Suprapubic skin (tissue), 4 donors: ENCODE measurements around the gene TNFSF4. TPM values are rescaled to one million over a fixed set of nuclear protein-coding genes. Genes with fewer than 3 reads are reported as not detected.
"Not testable (repeated sequence)": the region's sequence is repeated elsewhere in the genome, so short reads cannot be mapped to it uniquely, and the experiment has no call there.

Experiments used
- DNase-seq, 2 donors: peaks; one replicate each; pipeline ENCODE4 v3.0.0-alpha.2; 2019; ENCODE audit warnings: low spot score in 2 of 2
- H3K27ac ChIP-seq: fragments of 200-600 bp; sonication (generic); one replicate; pipeline ENCODE4 v1.5.1; 2019
- H3K27me3 ChIP-seq: fragments of 200-600 bp; sonication (generic); one replicate; pipeline ENCODE4 v1.5.1; 2019
- H3K36me3 ChIP-seq: fragments of 200-600 bp; sonication (generic); one replicate; pipeline ENCODE4 v1.5.1; 2019
- H3K4me1 ChIP-seq: fragments of 200-600 bp; sonication (generic); one replicate; pipeline ENCODE4 v1.5.1; 2019
- H3K4me3 ChIP-seq: fragments of 200-600 bp; sonication (generic); one replicate; pipeline ENCODE4 v1.5.1; 2019; ENCODE audit warnings: mild to moderate bottlenecking
- H3K9me3 ChIP-seq: fragments of 200-600 bp; sonication (generic); one replicate; pipeline ENCODE4 v1.5.1; 2019
- EP300 ChIP-seq: sonication (generic); formaldehyde crosslinking; IDR thresholded peaks from one replicate; pipeline ENCODE4 v1.6.1; 2017; ENCODE audit warnings: antibody characterized with exemption
- POLR2A ChIP-seq, 2 donors: fragments of 450-650 bp; IDR thresholded peaks; one replicate each; pipeline ENCODE4 v1.6.1; 2017; ENCODE audit warnings: antibody characterized with exemption in 2 of 2, mild to moderate bottlenecking in 2 of 2, moderate library complexity in 2 of 2
- POLR2AphosphoS5 ChIP-seq, 3 donors: sonication (generic); formaldehyde crosslinking; IDR thresholded peaks; one replicate each; pipeline ENCODE4 v1.6.1; 2017; ENCODE audit warnings: antibody characterized with exemption in 3 of 3
- WGBS: methylation state at CpG from one replicate; pipeline ENCODE4 v1.1.5; 2018; 5-methylcytosine and 5-hydroxymethylcytosine counted together
- total RNA-seq, 4 donors: library from RNA; depleted of rRNA; stranded (reverse); fragments of >200 nt; gene quantifications; one replicate each; pipeline ENCODE4 v1.1.0, GENCODE V29; 2016
- TF ChIP-seq, protein P1 (sequence below), 2 donors: fragments of 200-600 bp in 1 of 2; fragments of 450-650 bp in 1 of 2; sonication (generic) in 1 of 2; IDR thresholded peaks; one replicate each; pipeline ENCODE4 v1.5.1; 2016 to 2019; ENCODE audit warnings: antibody characterized with exemption in 2 of 2, mild to moderate bottlenecking in 1 of 2, moderate library complexity in 1 of 2

Gene TNFSF4
- total RNA-seq, 4 donors from 2014 or later: 0.15 to 0.29 TPM; not detected in 2

DNA sequence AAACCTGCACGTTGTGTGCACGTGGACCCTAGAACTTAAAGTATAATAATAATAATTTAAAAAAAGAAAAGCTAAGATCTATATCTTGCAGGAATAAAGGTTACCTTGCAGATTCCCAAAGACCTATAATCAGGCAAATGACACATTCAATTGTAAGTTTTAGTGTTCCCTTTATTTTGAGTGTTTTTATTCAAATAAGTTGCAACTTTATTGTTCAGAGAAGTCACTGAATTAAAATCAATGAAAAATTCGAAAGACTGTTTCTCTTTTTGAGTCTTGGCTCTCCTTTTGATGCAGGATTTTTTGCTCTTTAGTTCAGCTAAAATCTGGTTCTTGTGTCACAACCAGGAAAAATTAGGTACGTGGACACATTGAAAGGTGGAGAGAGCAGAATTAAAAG, 27.8 kb upstream of the TNFSF4 start:
- Histone ChIP-seq H3K4me3 (no peak overlapping the region), H3K4me1 (no peaks in the 10 kb centered on the region), H3K27me3 (no peaks in the 10 kb centered on the region), H3K27ac (no peak overlapping the region), H3K36me3 (no peaks in the 10 kb centered on the region), H3K9me3 (no peaks in the 10 kb centered on the region)
- WGBS: 87% methylated on average over 4 of the region's 4 CpGs
- TF ChIP-seq EP300 (no peak), POLR2AphosphoS5 (IDR thresholded peaks at IDR 0.05) (no peak)
- TF ChIP-seq, protein P1, sequence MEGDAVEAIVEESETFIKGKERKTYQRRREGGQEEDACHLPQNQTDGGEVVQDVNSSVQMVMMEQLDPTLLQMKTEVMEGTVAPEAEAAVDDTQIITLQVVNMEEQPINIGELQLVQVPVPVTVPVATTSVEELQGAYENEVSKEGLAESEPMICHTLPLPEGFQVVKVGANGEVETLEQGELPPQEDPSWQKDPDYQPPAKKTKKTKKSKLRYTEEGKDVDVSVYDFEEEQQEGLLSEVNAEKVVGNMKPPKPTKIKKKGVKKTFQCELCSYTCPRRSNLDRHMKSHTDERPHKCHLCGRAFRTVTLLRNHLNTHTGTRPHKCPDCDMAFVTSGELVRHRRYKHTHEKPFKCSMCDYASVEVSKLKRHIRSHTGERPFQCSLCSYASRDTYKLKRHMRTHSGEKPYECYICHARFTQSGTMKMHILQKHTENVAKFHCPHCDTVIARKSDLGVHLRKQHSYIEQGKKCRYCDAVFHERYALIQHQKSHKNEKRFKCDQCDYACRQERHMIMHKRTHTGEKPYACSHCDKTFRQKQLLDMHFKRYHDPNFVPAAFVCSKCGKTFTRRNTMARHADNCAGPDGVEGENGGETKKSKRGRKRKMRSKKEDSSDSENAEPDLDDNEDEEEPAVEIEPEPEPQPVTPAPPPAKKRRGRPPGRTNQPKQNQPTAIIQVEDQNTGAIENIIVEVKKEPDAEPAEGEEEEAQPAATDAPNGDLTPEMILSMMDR (IDR thresholded peaks at IDR 0.05): no peak
- DNase-seq: no peak

- H3K4me3 ChIP-seq: not testable (repeated sequence)
Measured at GRCh38 chr1:173234434-173234833, 27.3 kb upstream of the TNFSF4 start.

DNA sequence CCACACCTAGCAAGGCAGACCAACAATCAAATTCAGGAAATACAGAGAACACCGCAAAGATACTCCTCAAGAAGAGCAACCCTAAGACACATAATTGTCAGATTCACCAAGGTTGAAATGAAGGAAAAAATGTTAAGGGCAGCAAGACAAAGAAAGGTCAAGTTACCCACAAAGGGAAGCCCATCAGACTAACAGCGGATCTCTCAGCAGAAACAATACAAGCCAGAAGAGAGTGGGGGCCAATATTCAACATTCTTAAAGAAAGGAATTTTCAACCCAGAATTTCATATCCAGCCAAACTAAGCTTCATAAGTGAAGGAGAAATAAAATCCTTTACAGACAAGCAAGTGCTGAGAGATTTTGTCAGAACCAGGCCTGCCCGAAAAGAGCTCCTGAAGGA, 21.9 kb upstream of the TNFSF4 start:
- 93% methylated on average over 3 of the region's 3 CpGs for WGBS
- not testable (repeated sequence) for H3K9me3 ChIP-seq, H3K36me3 ChIP-seq, H3K4me3 ChIP-seq, H3K27ac ChIP-seq, H3K4me1 ChIP-seq, DNase-seq, H3K27me3 ChIP-seq

More at GRCh38 chr1:173234434-173234833, 27.3 kb upstream of the TNFSF4 start:
- H3K36me3 ChIP-seq, H3K4me1 ChIP-seq, H3K27me3 ChIP-seq, DNase-seq, H3K27ac ChIP-seq, H3K9me3 ChIP-seq: not testable (repeated sequence)
- 94% methylated on average over 3 of the region's 3 CpGs for WGBS

- Histone ChIP-seq H3K4me1 (no peaks in the 10 kb centered on the region), H3K27me3 (no peaks in the 10 kb centered on the region), H3K4me3 (no peak overlapping the region), H3K27ac (no peak overlapping the region), H3K36me3 (no peaks in the 10 kb centered on the region), H3K9me3 (peaks cover 3% of the 10 kb centered on the region)
- no peak for DNase-seq
- TF ChIP-seq EP300 (no peak), POLR2A (IDR thresholded peaks at IDR 0.05) (no peak), POLR2AphosphoS5 (IDR thresholded peaks at IDR 0.05) (no peak)
- TF ChIP-seq, protein P1 (IDR thresholded peaks at IDR 0.05): no peak
Measured at GRCh38 chr1:173224949-173225348, 17.8 kb upstream of the TNFSF4 start.

- Histone ChIP-seq H3K27me3 (no peaks in the 10 kb centered on the region), H3K9me3 (peaks cover 3% of the 10 kb centered on the region), H3K36me3 (no peaks in the 10 kb centered on the region), H3K4me1 (no peaks in the 10 kb centered on the region), H3K4me3 (no peak overlapping the region), H3K27ac (no peak overlapping the region)
- WGBS: 88% methylated on average over 3 of the region's 3 CpGs
- DNase-seq: no peak
- no peak for TF ChIP-seq EP300
- TF ChIP-seq, protein P1 (IDR thresholded peaks at IDR 0.05): no peak
- no peak for TF ChIP-seq POLR2AphosphoS5 (IDR thresholded peaks at IDR 0.05)
- TF ChIP-seq POLR2A (IDR thresholded peaks at IDR 0.05): no peak
Measured at GRCh38 chr1:173224280-173224892, 17.3 kb upstream of the TNFSF4 start.

DNA sequence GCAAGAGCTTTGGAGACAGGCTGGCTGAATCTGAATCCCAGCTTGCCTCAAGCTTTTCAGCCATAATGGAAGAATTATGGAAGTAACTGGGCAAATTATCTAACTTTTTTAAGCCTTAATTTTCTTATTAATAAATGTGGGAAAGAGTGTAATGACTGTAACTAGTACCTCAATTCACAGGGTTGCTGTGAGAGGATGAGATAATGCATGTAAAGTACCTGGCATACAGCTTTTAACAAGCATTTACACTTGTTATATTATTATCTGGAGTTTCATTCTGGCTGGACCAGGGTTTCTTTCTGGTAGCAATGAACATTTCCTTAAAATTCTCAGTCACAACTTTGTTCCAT, 15.9 kb upstream of the TNFSF4 start:
- Histone ChIP-seq H3K4me3 (no peak overlapping the region), H3K27ac (no peak overlapping the region), H3K36me3 (no peaks in the 10 kb centered on the region), H3K27me3 (no peaks in the 10 kb centered on the region), H3K4me1 (no peaks in the 10 kb centered on the region), H3K9me3 (no peaks in the 10 kb centered on the region)
- no peak for DNase-seq
- TF ChIP-seq POLR2A (IDR thresholded peaks at IDR 0.05) (no peak), POLR2AphosphoS5 (IDR thresholded peaks at IDR 0.05) (no peak), EP300 (no peak)
- TF ChIP-seq, protein P1 (IDR thresholded peaks at IDR 0.05): no peak
